ENCODE results near the gene LTB4R2. TPM values are rescaled to one million over a fixed set of nuclear protein-coding genes. Genes with fewer than 3 reads are reported as not detected.
"Not testable (repeated sequence)": the region's sequence is repeated elsewhere in the genome, so short reads cannot be mapped to it uniquely, and the experiment has no call there.

Gene LTB4R2
- total RNA-seq, 1 donor from 2014 or later, result 9.4 TPM

DNA sequence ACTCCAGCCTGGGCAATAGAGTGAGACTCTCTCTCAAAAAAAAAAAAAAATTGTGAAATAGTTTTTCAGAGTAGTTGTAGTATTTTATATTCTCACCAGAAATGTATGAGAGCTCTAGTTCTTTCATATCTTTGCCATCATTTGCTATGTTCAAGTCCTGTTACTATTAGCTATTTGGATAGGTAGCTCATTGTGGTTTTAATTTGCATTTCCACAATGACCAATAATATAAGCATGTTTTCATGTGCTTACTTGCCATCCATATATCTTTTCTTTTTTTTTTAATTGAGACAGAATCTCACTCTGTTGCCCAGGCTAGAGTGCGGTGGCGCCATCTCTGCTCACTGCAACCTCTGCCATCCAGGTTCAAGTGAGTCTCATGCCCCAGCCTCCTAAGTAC lies 38.2 kb downstream of the LTB4R2 start:
- no peak overlapping the region for H3K27ac Mint-ChIP-seq (ENCODE audit: unreplicated experiment)
- no peak for TF ChIP-seq CTCF (conservative IDR thresholded peaks at IDR 0.05)
- no peaks in the 10 kb centered on the region for H3K4me1 Mint-ChIP-seq
- DNase-seq (ENCODE audit: low read depth, low spot score), result no peak
- H3K4me3 Mint-ChIP-seq, result no peak overlapping the region
- H3K36me3 Mint-ChIP-seq (ENCODE audit: low read depth), result no peaks in the 10 kb centered on the region
- peaks cover 91% of the 10 kb centered on the region for H3K27me3 Mint-ChIP-seq (ENCODE audit: low read depth)
- H3K9me3 Mint-ChIP-seq, result no peaks in the 10 kb centered on the region

- Mint-ChIP-seq H3K4me1 (no peaks in the 10 kb centered on the region), H3K36me3 (ENCODE audit: low read depth) (no peaks in the 10 kb centered on the region), H3K9me3 (no peaks in the 10 kb centered on the region), H3K27ac (ENCODE audit: unreplicated experiment) (no peak overlapping the region), H3K4me3 (no peak overlapping the region), H3K27me3 (ENCODE audit: low read depth) (peaks cover 89% of the 10 kb centered on the region)
- no peak for TF ChIP-seq CTCF (conservative IDR thresholded peaks at IDR 0.05)
- DNase-seq (ENCODE audit: low read depth, low spot score), result no peak
Measured at GRCh38 chr14:24349742-24350141, 39.8 kb downstream of the LTB4R2 start.

- H3K4me1 Mint-ChIP-seq, result no peaks in the 10 kb centered on the region
- no peak for TF ChIP-seq CTCF (conservative IDR thresholded peaks at IDR 0.05)
- peaks cover 78% of the 10 kb centered on the region for H3K27me3 Mint-ChIP-seq (ENCODE audit: low read depth)
- H3K27ac Mint-ChIP-seq (ENCODE audit: unreplicated experiment), result no peak overlapping the region
- H3K4me3 Mint-ChIP-seq, result no peak overlapping the region
- no peak for DNase-seq (ENCODE audit: low read depth, low spot score)
- H3K36me3 Mint-ChIP-seq (ENCODE audit: low read depth), result no peaks in the 10 kb centered on the region
- no peaks in the 10 kb centered on the region for H3K9me3 Mint-ChIP-seq
Measured at GRCh38 chr14:24351517-24351916, 41.6 kb downstream of the LTB4R2 start.

- no peaks in the 10 kb centered on the region for H3K36me3 Mint-ChIP-seq (ENCODE audit: low read depth)
- H3K4me3 Mint-ChIP-seq, result no peak overlapping the region
- peaks cover 73% of the 10 kb centered on the region for H3K27me3 Mint-ChIP-seq (ENCODE audit: low read depth)
- TF ChIP-seq CTCF (conservative IDR thresholded peaks at IDR 0.05), result no peak
- DNase-seq (ENCODE audit: low read depth, low spot score), result no peak
- H3K27ac Mint-ChIP-seq (ENCODE audit: unreplicated experiment), result no peak overlapping the region
- H3K9me3 Mint-ChIP-seq, result no peaks in the 10 kb centered on the region
- no peaks in the 10 kb centered on the region for H3K4me1 Mint-ChIP-seq
Measured at GRCh38 chr14:24353559-24354481, 43.9 kb downstream of the LTB4R2 start.

- H3K4me3 Mint-ChIP-seq; H3K27ac Mint-ChIP-seq (ENCODE audit: unreplicated experiment): not testable (repeated sequence)
- H3K27me3 Mint-ChIP-seq (ENCODE audit: low read depth), result peaks cover 67% of the 10 kb centered on the region
Measured at GRCh38 chr14:24354482-24354825, 44.5 kb downstream of the LTB4R2 start.

GRCh38 chr14:24355009-24355408 lies 45.1 kb downstream of the LTB4R2 start:
- DNase-seq (ENCODE audit: low read depth, low spot score), result no peak
- no peak overlapping the region for H3K27ac Mint-ChIP-seq (ENCODE audit: unreplicated experiment)
- H3K4me3 Mint-ChIP-seq, result no peak overlapping the region
- H3K36me3 Mint-ChIP-seq (ENCODE audit: low read depth), result no peaks in the 10 kb centered on the region
- H3K27me3 Mint-ChIP-seq (ENCODE audit: low read depth), result peaks cover 67% of the 10 kb centered on the region
- no peaks in the 10 kb centered on the region for H3K4me1 Mint-ChIP-seq
- H3K9me3 Mint-ChIP-seq, result no peaks in the 10 kb centered on the region
- TF ChIP-seq CTCF (conservative IDR thresholded peaks at IDR 0.05), result no peak

More at GRCh38 chr14:24354482-24354825, 44.5 kb downstream of the LTB4R2 start:
- H3K9me3 Mint-ChIP-seq; H3K36me3 Mint-ChIP-seq (ENCODE audit: low read depth); DNase-seq (ENCODE audit: low read depth, low spot score); H3K4me1 Mint-ChIP-seq: not testable (repeated sequence)
